B cell (primary cell): ENCODE results near the gene ARRDC5. TPM values are rescaled to one million over a fixed set of nuclear protein-coding genes. Genes with fewer than 3 reads are reported as not detected.

Experiments used
- ATAC-seq: fragments of 200-7000 bp; cut with Tn5 transposase; one replicate; pipeline ENCODE4 v1.10.0; 2021; ENCODE audit warnings: low read depth, mild to moderate bottlenecking, moderate number of reproducible peaks, moderate library complexity
- CTCF ChIA-PET: fragments of 350-600 bp; sonication (Branson Sonifier 250); formaldehyde crosslinking; loops from one replicate; lab custom pipeline; 2021; ENCODE audit warnings: antibody characterized with exemption, inconsistent platforms; lab: Charles Lee
- POLR2A ChIA-PET: fragments of 350-600 bp; sonication (Branson Sonifier 250); formaldehyde crosslinking; loops from one replicate; lab custom pipeline; 2021; ENCODE audit warnings: antibody characterized with exemption; lab: Charles Lee
- DNase-seq: peaks from one replicate; pipeline ENCODE4 v3.0.0; 2013
- H2AFZ ChIP-seq: 2 replicates; pipeline ENCODE4 v1.6.1; 2012; ENCODE audit warnings: mild to moderate bottlenecking, low read depth, low read length; ENCODE audit not compliant: insufficient read depth, poor library complexity, severe bottlenecking
- H3K27ac ChIP-seq, 2 donors: 1 replicate in 1 of 2; 2 replicates in 1 of 2; pipeline ENCODE4 v1.5.1; 2012 to 2013; ENCODE audit warnings: low read length in 2 of 2, mild to moderate bottlenecking in 2 of 2, moderate library complexity in 1 of 2
- H3K27me3 ChIP-seq, 4 experiments: fragments of 200-600 bp in 1 of 4; sonication (generic) in 1 of 4; replicated peaks in 1 of 4; 1 replicate in 2 of 4; 2 replicates in 2 of 4; pipeline versions ENCODE4 v1.6.1 to v1.7.0; 2013 to 2016; ENCODE audit warnings: low read length in 3 of 4, mild to moderate bottlenecking in 2 of 4, mixed read lengths in 1 of 4, moderate library complexity in 1 of 4; ENCODE audit not compliant: insufficient read depth in 4 of 4, control insufficient read depth in 3 of 4; ENCODE audit errors: control extremely low read depth in 1 of 4
- H3K36me3 ChIP-seq, 2 experiments: replicated peaks in 1 of 2; 1 replicate in 1 of 2; 2 replicates in 1 of 2; pipeline versions ENCODE4 v1.6.1 to v1.7.1; 2013; ENCODE audit warnings: low read length in 1 of 2; ENCODE audit not compliant: insufficient read depth in 2 of 2, control insufficient read depth in 1 of 2; ENCODE audit errors: control extremely low read depth in 1 of 2, extremely low read depth in 1 of 2
- H3K4me1 ChIP-seq, 2 donors: fragments of 200-600 bp in 1 of 2; sonication (generic) in 1 of 2; 1 replicate in 1 of 2; 2 replicates in 1 of 2; pipeline versions ENCODE4 v1.5.1 to v1.6.1; 2013 to 2017; ENCODE audit warnings: low read length in 2 of 2; ENCODE audit not compliant: control insufficient read depth in 2 of 2, insufficient read depth in 2 of 2
- H3K4me2 ChIP-seq: replicated peaks from 2 replicates; pipeline ENCODE3; 2012; ENCODE audit warnings: mild to moderate bottlenecking, low read depth, low read length; ENCODE audit not compliant: poor library complexity, severe bottlenecking
- H3K4me3 ChIP-seq, 5 experiments: fragments of 200-600 bp in 1 of 5; sonication (generic) in 1 of 5; 1 replicate in 3 of 5; 2 replicates in 2 of 5; pipeline versions ENCODE4 v1.5.1 to v1.7.0; 2011 to 2016; ENCODE audit warnings: low read length in 4 of 5, mild to moderate bottlenecking in 4 of 5, low read depth in 2 of 5, control low read depth in 1 of 5, moderate library complexity in 1 of 5; ENCODE audit not compliant: insufficient read depth in 1 of 5; ENCODE audit errors: control extremely low read depth in 1 of 5, extremely low read depth in 1 of 5
- H3K79me2 ChIP-seq: fragments of 200-600 bp; sonication (generic); one replicate; pipeline ENCODE4 v1.6.0; 2016; ENCODE audit warnings: low read length; ENCODE audit not compliant: control insufficient read depth, insufficient read depth
- H3K9ac ChIP-seq: fragments of 200-600 bp; sonication (generic); 2 replicates; pipeline ENCODE4 v1.6.1; 2017; ENCODE audit warnings: mild to moderate bottlenecking, low read length, moderate library complexity
- H3K9me3 ChIP-seq, 3 donors: one replicate each; pipeline versions ENCODE4 v1.6.1 to v1.7.1; 2013; ENCODE audit warnings: low read length in 2 of 3; ENCODE audit not compliant: control insufficient read depth in 2 of 3, insufficient read depth in 1 of 3; ENCODE audit errors: control extremely low read depth in 1 of 3
- H4K20me1 ChIP-seq: 2 replicates; pipeline ENCODE4 v1.6.0; 2012; ENCODE audit warnings: mild to moderate bottlenecking, low read length; ENCODE audit not compliant: insufficient read depth, control insufficient read depth, poor library complexity, severe bottlenecking
- H3K27ac Mint-ChIP-seq: one replicate; pipeline ENCODE4 v1.8.0; 2021; ENCODE audit warnings: mixed read lengths
- H3K27me3 Mint-ChIP-seq: one replicate; pipeline ENCODE4 v1.8.0; 2021; ENCODE audit warnings: mixed read lengths
- H3K4me1 Mint-ChIP-seq: one replicate; pipeline ENCODE4 v1.8.0; 2021; ENCODE audit warnings: mixed read lengths
- H3K4me3 Mint-ChIP-seq: one replicate; pipeline ENCODE4 v1.8.0; 2021; ENCODE audit warnings: mixed read lengths
- H3K9me3 Mint-ChIP-seq: one replicate; pipeline ENCODE4 v1.8.0; 2022; ENCODE audit warnings: mixed read lengths; ENCODE audit not compliant: insufficient read depth
- EZH2 ChIP-seq: IDR thresholded peaks from 2 replicates; pipeline ENCODE4 v1.6.1; 2012; ENCODE audit warnings: borderline replicate concordance, low read depth, mild to moderate bottlenecking, moderate library complexity, low read length; ENCODE audit not compliant: insufficient read depth, poor library complexity, severe bottlenecking
- WGBS: methylation state at CpG from one replicate; pipeline ENCODE4 v1.1.5; 2013; ENCODE audit warnings: missing lambda C conversion rate; ENCODE audit not compliant: insufficient coverage; 5-methylcytosine and 5-hydroxymethylcytosine counted together
- intact Hi-C: fragments of 100-400 bp; cut with micrococcal nuclease; formaldehyde crosslinking; loops from one replicate; pipeline ENCODE4 v1.10.0; 2022
- polyA plus RNA-seq: library from polyadenylated mRNA; depleted of rRNA; stranded (reverse); fragments of >200 nt; gene quantifications from 2 replicates; pipeline ENCODE4 v1.2.3, GENCODE V29; 2012
- total RNA-seq, 2 donors: library from RNA; stranded (reverse); fragments of 120-200 nt in 1 of 2; gene quantifications; 1 replicate in 1 of 2; 2 replicates in 1 of 2; pipeline versions ENCODE4 v1.2.3 to v1.2.4, GENCODE V29; 2013 to 2022
- TF ChIP-seq, protein P1 (sequence below): fragments of 200-600 bp; IDR thresholded peaks from one replicate; pipeline ENCODE4 v1.8.0; 2022; ENCODE audit warnings: antibody characterized with exemption, mild to moderate bottlenecking

Gene ARRDC5
- total and polyA plus RNA-seq, 2 donors (not counting 1 experiment from before 2014, with no cell fraction given), result 10.2 to 13.2 TPM

DNA sequence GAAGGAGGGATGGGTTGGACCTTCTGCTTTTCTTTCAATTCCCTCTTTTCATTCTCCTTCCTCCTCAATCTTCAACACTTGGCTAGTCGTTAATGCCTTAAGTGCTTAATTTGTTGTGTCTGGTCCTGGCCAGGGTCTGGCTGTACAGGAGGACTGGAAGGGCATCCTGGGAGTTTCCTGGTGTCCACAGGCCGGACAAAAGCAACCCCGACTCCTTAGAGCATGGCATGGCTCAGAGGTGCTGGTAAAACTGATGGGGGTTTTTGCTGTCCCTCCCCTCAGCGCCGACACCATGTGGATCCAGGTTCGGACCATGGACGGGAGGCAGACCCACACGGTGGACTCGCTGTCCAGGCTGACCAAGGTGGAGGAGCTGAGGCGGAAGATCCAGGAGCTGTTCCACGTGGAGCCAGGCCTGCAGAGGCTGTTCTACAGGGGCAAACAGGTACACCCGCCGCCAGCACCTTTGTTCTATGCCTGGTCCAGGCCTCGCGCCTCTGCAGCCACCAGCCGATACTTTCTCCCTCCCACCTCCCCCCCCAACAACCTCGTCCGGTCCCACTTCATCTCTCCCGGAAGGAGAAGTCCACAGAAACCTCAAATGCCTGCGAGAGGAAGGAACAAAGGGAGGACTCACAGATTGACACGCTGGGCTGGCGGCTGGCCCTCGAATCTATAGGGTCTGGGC, 8.0 kb upstream of the ARRDC5 start:
- POLR2A ChIA-PET, result interaction anchor here (1.2 kb wide), 1 partner anchor 186 kb away, joined by 3 read pairs; no protein-coding TSS in a partner anchor
- Histone ChIP-seq H3K9me3 (no peaks in the 10 kb centered on the region), H3K4me1 (peaks cover 52 to 64% of the 10 kb centered on the region in 2 donors), H3K4me3 (peak overlapping the region; percentile 40 to 73 (median 62)), H3K4me2 (peak overlapping the region; percentile 99), H3K79me2 (peaks cover 99% of the 10 kb centered on the region), H4K20me1 (peaks cover 89% of the 10 kb centered on the region), H2AFZ (peak overlapping the region; percentile 57), H3K27me3 (peaks cover 0 to 3% (median 0%) of the 10 kb centered on the region in 4 experiments), H3K36me3 (peaks cover 2 to 8% of the 10 kb centered on the region in 2 experiments), H3K27ac (peak overlapping the region in 1 of 2 donors; percentile 8), H3K9ac (peak overlapping the region; percentile 70)
- peak; percentile 44 for DNase-seq
- Mint-ChIP-seq H3K4me1 (peaks cover 60% of the 10 kb centered on the region), H3K27ac (peak overlapping the region; percentile 59), H3K9me3 (no peaks in the 10 kb centered on the region), H3K4me3 (peak overlapping the region; percentile 93), H3K27me3 (no peaks in the 10 kb centered on the region)
- TF ChIP-seq, protein P1, sequence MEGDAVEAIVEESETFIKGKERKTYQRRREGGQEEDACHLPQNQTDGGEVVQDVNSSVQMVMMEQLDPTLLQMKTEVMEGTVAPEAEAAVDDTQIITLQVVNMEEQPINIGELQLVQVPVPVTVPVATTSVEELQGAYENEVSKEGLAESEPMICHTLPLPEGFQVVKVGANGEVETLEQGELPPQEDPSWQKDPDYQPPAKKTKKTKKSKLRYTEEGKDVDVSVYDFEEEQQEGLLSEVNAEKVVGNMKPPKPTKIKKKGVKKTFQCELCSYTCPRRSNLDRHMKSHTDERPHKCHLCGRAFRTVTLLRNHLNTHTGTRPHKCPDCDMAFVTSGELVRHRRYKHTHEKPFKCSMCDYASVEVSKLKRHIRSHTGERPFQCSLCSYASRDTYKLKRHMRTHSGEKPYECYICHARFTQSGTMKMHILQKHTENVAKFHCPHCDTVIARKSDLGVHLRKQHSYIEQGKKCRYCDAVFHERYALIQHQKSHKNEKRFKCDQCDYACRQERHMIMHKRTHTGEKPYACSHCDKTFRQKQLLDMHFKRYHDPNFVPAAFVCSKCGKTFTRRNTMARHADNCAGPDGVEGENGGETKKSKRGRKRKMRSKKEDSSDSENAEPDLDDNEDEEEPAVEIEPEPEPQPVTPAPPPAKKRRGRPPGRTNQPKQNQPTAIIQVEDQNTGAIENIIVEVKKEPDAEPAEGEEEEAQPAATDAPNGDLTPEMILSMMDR, result no peak
- TF ChIP-seq EZH2, result no peak
- ATAC-seq, result no peak
- CTCF ChIA-PET, result interaction anchor here (0.9 to 15.4 kb wide), 16 partner anchors 9 to 120 kb away, joined by 3 to 219 read pairs (median 5); partner anchors contain the start of genes ARRDC5, KDM4B and PLIN3
- 6% methylated on average over 22 of the region's 23 CpGs for WGBS
- intact Hi-C loops, result loop anchor here (1.0 to 2.0 kb wide), 4 partner anchors 38 to 220 kb away; no protein-coding TSS in a partner anchor
